ENCODE data around the gene MBTPS2.

MBTPS2 gene

GRCh38 chrX:21885568-21885967 lies 46.2 kb downstream of the MBTPS2 start:
- H3K36me3 ChIP-seq (ENCODE audit: control insufficient read depth, low read length) = peaks cover 2% of the 10 kb centered on the region; the same call in 1 of the 2 replicates
- no peaks in the 10 kb centered on the region for H3K4me1 ChIP-seq (ENCODE audit: control insufficient read depth, low read length)
- no peaks in the 10 kb centered on the region for H4K20me1 ChIP-seq (ENCODE audit: control insufficient read depth, insufficient read depth, low read depth, low read length)
- H3K9me2 ChIP-seq (replicated peaks; ENCODE audit: control insufficient read depth, low read length) = no peaks in the 10 kb centered on the region
- H3K27me3 ChIP-seq (ENCODE audit: control insufficient read depth, low read length) = no peaks in the 10 kb centered on the region
- no peaks in the 10 kb centered on the region for H3F3A ChIP-seq (ENCODE audit: control insufficient read depth, insufficient read depth)
- no peak overlapping the region for H3K4me3 ChIP-seq (ENCODE audit: low read length)
- no peak overlapping the region for H3K27ac ChIP-seq (ENCODE audit: low read depth, low read length)
- TF ChIP-seq CTCF (IDR thresholded peaks at IDR 0.05; ENCODE audit: low read depth, low read length, poor library complexity, severe bottlenecking) = no peak
- no peak for TF ChIP-seq EZH2phosphoT487 (IDR thresholded peaks at IDR 0.05; ENCODE audit: borderline replicate concordance, low read length)
- no peaks in the 10 kb centered on the region for H3K9me3 ChIP-seq (ENCODE audit: control insufficient read depth, insufficient read depth, low read length)
- no peaks in the 10 kb centered on the region for H3K79me2 ChIP-seq (ENCODE audit: control insufficient read depth, low read length)
- H3K4me2 ChIP-seq (ENCODE audit: low read length) = no peak overlapping the region

- Histone ChIP-seq H3K4me2 (ENCODE audit: low read length) (no peak overlapping the region), H3K27ac (ENCODE audit: low read depth, low read length) (no peak overlapping the region), H3K4me3 (ENCODE audit: low read length) (no peak overlapping the region), H3K36me3 (ENCODE audit: control insufficient read depth, low read length) (no peaks in the 10 kb centered on the region), H3K9me3 (ENCODE audit: control insufficient read depth, insufficient read depth, low read length) (no peaks in the 10 kb centered on the region), H3K27me3 (ENCODE audit: control insufficient read depth, low read length) (no peaks in the 10 kb centered on the region), H4K20me1 (ENCODE audit: control insufficient read depth, insufficient read depth, low read depth, low read length) (no peaks in the 10 kb centered on the region), H3K4me1 (ENCODE audit: control insufficient read depth, low read length) (no peaks in the 10 kb centered on the region), H3F3A (ENCODE audit: control insufficient read depth, insufficient read depth) (no peaks in the 10 kb centered on the region), H3K79me2 (ENCODE audit: control insufficient read depth, low read length) (no peaks in the 10 kb centered on the region), H3K9me2 (replicated peaks; ENCODE audit: control insufficient read depth, low read length) (no peaks in the 10 kb centered on the region)
- TF ChIP-seq EZH2phosphoT487 (IDR thresholded peaks at IDR 0.05; ENCODE audit: borderline replicate concordance, low read length) = no peak
- TF ChIP-seq CTCF (IDR thresholded peaks at IDR 0.05; ENCODE audit: low read depth, low read length, poor library complexity, severe bottlenecking) = no peak
These were observed 65.9 kb downstream of the MBTPS2 start for GRCh38 chrX:21905313-21905712.

- Histone ChIP-seq H3K4me1 (ENCODE audit: control insufficient read depth, low read length) (no peaks in the 10 kb centered on the region), H3K9me3 (ENCODE audit: control insufficient read depth, insufficient read depth, low read length) (no peaks in the 10 kb centered on the region), H3K79me2 (ENCODE audit: control insufficient read depth, low read length) (no peaks in the 10 kb centered on the region), H3K9me2 (replicated peaks; ENCODE audit: control insufficient read depth, low read length) (no peaks in the 10 kb centered on the region), H3K27ac (ENCODE audit: low read depth, low read length) (no peak overlapping the region), H3K27me3 (ENCODE audit: control insufficient read depth, low read length) (no peaks in the 10 kb centered on the region), H3K4me3 (ENCODE audit: low read length) (no peak overlapping the region), H4K20me1 (ENCODE audit: control insufficient read depth, insufficient read depth, low read depth, low read length) (no peaks in the 10 kb centered on the region), H3K4me2 (ENCODE audit: low read length) (no peak overlapping the region), H3K36me3 (ENCODE audit: control insufficient read depth, low read length) (no peaks in the 10 kb centered on the region), H3F3A (ENCODE audit: control insufficient read depth, insufficient read depth) (no peaks in the 10 kb centered on the region)
- TF ChIP-seq CTCF (IDR thresholded peaks at IDR 0.05; ENCODE audit: low read depth, low read length, poor library complexity, severe bottlenecking) (no peak), EZH2phosphoT487 (IDR thresholded peaks at IDR 0.05; ENCODE audit: borderline replicate concordance, low read length) (no peak)
These were observed 66.5 kb downstream of the MBTPS2 start for GRCh38 chrX:21905953-21906352.

- H3K36me3 ChIP-seq (ENCODE audit: control insufficient read depth, low read length) = no peaks in the 10 kb centered on the region
- H3K27ac ChIP-seq (ENCODE audit: low read depth, low read length) = no peak overlapping the region
- H3K4me1 ChIP-seq (ENCODE audit: control insufficient read depth, low read length) = no peaks in the 10 kb centered on the region
- no peak overlapping the region for H3K4me3 ChIP-seq (ENCODE audit: low read length)
- no peaks in the 10 kb centered on the region for H3K9me3 ChIP-seq (ENCODE audit: control insufficient read depth, insufficient read depth, low read length)
- H3F3A ChIP-seq (ENCODE audit: control insufficient read depth, insufficient read depth) = no peaks in the 10 kb centered on the region
- H4K20me1 ChIP-seq (ENCODE audit: control insufficient read depth, insufficient read depth, low read depth, low read length) = no peaks in the 10 kb centered on the region
- H3K27me3 ChIP-seq (ENCODE audit: control insufficient read depth, low read length) = no peaks in the 10 kb centered on the region
- no peak for TF ChIP-seq EZH2phosphoT487 (IDR thresholded peaks at IDR 0.05; ENCODE audit: borderline replicate concordance, low read length)
- TF ChIP-seq CTCF (IDR thresholded peaks at IDR 0.05; ENCODE audit: low read depth, low read length, poor library complexity, severe bottlenecking) = no peak
- no peak overlapping the region for H3K4me2 ChIP-seq (ENCODE audit: low read length)
- no peaks in the 10 kb centered on the region for H3K9me2 ChIP-seq (replicated peaks; ENCODE audit: control insufficient read depth, low read length)
- H3K79me2 ChIP-seq (ENCODE audit: control insufficient read depth, low read length) = no peaks in the 10 kb centered on the region
These were observed 67.8 kb downstream of the MBTPS2 start for GRCh38 chrX:21907260-21907659.

Data from DOHH2 (cell line).